Fibroblast of pulmonary artery (primary cell): ENCODE data around the gene FAM110D.

Experiments used
- DNase-seq: peaks from one replicate; pipeline ENCODE4 v3.0.0-alpha.2; 2010; ENCODE audit warnings: low read depth
- H3K4me3 ChIP-seq: replicated peaks from 2 replicates; pipeline ENCODE4 v1.5.1; 2011; ENCODE audit warnings: low read depth, mild to moderate bottlenecking, control low read depth, low read length, moderate library complexity
- CTCF ChIP-seq: IDR thresholded peaks from 2 replicates; pipeline ENCODE4 v1.5.1; 2011; ENCODE audit warnings: mild to moderate bottlenecking, control low read depth, low read length, inconsistent platforms; ENCODE audit errors: missing control alignments

FAM110D gene

GRCh38 chr1:26203642-26204318 lies 44.9 kb downstream of the FAM110D start:
- H3K4me3 ChIP-seq: no peak overlapping the region
- no peak for TF ChIP-seq CTCF
- no peak for DNase-seq

GRCh38 chr1:26210147-26210870 lies 51.4 kb downstream of the FAM110D start:
- TF ChIP-seq CTCF: no peak
- H3K4me3 ChIP-seq: no peak overlapping the region
- no peak for DNase-seq

- no peak for TF ChIP-seq CTCF
- DNase-seq: no peak
- no peak overlapping the region for H3K4me3 ChIP-seq
These were observed 53.8 kb downstream of the FAM110D start for GRCh38 chr1:26212726-26213125.

- H3K4me3 ChIP-seq: no peak overlapping the region
These were observed 54.5 kb downstream of the FAM110D start for GRCh38 chr1:26213335-26213905.

More at GRCh38 chr1:26213335-26213905, 54.5 kb downstream of the FAM110D start:
- no peak for DNase-seq
- TF ChIP-seq CTCF: no peak
